DND-41 (cell line): ENCODE data around the gene RGS6.

Experiments used
- CTCF ChIP-seq: IDR thresholded peaks from 2 replicates; pipeline ENCODE4 v1.5.1; 2012; ENCODE audit warnings: borderline replicate concordance, low read length, moderate library complexity, mild to moderate bottlenecking; ENCODE audit not compliant: poor library complexity, severe bottlenecking; ENCODE audit errors: extremely low read depth
- EZH2 ChIP-seq: IDR thresholded peaks from 3 replicates; pipeline ENCODE4 v1.6.1; 2012; ENCODE audit warnings: borderline replicate concordance, low read depth, mild to moderate bottlenecking, moderate library complexity, low read length, inconsistent platforms; ENCODE audit not compliant: severe bottlenecking

- TF ChIP-seq CTCF (no peak), EZH2 (no peak)
Observed at GRCh38 chr14:72118841-72119240, 186.6 kb downstream of the RGS6 start.
